NCI-H1048 (cell line): ENCODE data around the gene FASN.

ENCODE experiments used
- DNase-seq: peaks from one replicate; lab custom pipeline; 2025; lab: John Stamatoyannopoulos, UW

FASN gene

GRCh38 chr17:82117139-82118090 lies 19.4 kb upstream of the FASN start:
- DNase-seq: no peak

GRCh38 chr17:82116246-82116645 lies 18.2 kb upstream of the FASN start:
- no peak for DNase-seq

GRCh38 chr17:82114872-82115271 lies 16.8 kb upstream of the FASN start:
- DNase-seq: no peak

GRCh38 chr17:82114447-82114846 lies 16.4 kb upstream of the FASN start:
- DNase-seq: no peak

GRCh38 chr17:82113941-82114340 lies 15.9 kb upstream of the FASN start:
- DNase-seq: no peak

- no peak for DNase-seq
Measured at GRCh38 chr17:82113422-82113821, 15.4 kb upstream of the FASN start.

GRCh38 chr17:82112914-82113311 lies 14.9 kb upstream of the FASN start:
- no peak for DNase-seq

GRCh38 chr17:82112181-82112913 lies 14.3 kb upstream of the FASN start:
- DNase-seq: no peak

GRCh38 chr17:82110298-82110697 lies 12.3 kb upstream of the FASN start:
- no peak for DNase-seq

GRCh38 chr17:82108961-82109475 lies 11.0 kb upstream of the FASN start:
- no peak for DNase-seq

GRCh38 chr17:82108496-82108945 lies 10.5 kb upstream of the FASN start:
- no peak for DNase-seq

- DNase-seq: no peak
Measured at GRCh38 chr17:82108038-82108437, 10.0 kb upstream of the FASN start.

GRCh38 chr17:82107341-82107860 lies 9.4 kb upstream of the FASN start:
- DNase-seq: no peak

- DNase-seq: no peak
Measured at GRCh38 chr17:82106688-82107305, 8.8 kb upstream of the FASN start.

- DNase-seq: no peak
Measured at GRCh38 chr17:82105882-82106687, 8.0 kb upstream of the FASN start.

GRCh38 chr17:82105417-82105881 lies 7.4 kb upstream of the FASN start:
- DNase-seq: no peak

- no peak for DNase-seq
Measured at GRCh38 chr17:82104797-82105416, 6.9 kb upstream of the FASN start.

GRCh38 chr17:82103553-82104451 lies 5.8 kb upstream of the FASN start:
- DNase-seq: no peak
